ENCODE measurements around the gene MYRF. TPM values are rescaled to one million over a fixed set of nuclear protein-coding genes. Genes with fewer than 3 reads are reported as not detected.

MYRF gene
- total RNA-seq, 1 donor from 2014 or later, result not detected

DNA sequence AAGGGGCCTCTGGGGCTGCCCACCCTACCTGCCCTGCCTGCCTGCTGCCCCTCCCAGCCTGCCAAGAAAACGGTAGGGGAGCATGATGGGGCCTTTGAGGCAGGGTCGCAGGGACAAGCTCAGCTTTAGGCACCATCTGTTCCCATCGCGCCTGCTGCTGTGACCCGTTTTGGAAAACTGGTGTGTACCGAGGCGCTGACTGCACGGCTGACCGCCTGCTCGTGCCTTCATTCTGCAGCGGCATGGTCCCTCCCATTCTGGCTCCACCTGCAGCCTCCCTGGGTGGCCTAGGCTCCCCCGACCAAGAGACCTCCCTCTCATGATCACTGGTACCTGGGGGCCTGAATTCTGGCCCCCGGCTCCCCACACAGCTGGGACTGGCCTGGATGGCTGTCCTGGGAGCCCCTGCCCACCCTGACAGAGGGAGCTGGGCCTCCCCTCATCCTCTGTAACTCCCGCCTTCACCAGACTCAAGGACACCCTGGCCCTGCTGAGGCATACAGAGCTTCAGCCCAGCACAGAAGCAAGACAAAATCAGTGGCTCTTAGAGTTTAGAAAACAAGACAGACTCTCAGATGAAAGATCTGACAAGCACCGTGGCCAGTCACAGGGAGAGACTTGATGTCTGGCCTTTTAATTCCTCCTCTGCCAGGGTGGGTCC, 6.5 kb upstream of the MYRF start:
- Histone ChIP-seq H3K4me3 (ENCODE audit: low read length in 3 of 3) (no peak overlapping the region), H3K27me3 (ENCODE audit: control insufficient read depth in 3 of 3, insufficient read depth in 3 of 3, low read length in 3 of 3) (peaks cover 0 to 4% (median 0%) of the 10 kb centered on the region in 3 donors), H3K27ac (ENCODE audit: low read depth, low read length) (no peak overlapping the region), H3K9ac (ENCODE audit: low read depth in 1 of 3, low read length in 3 of 3) (no peak overlapping the region), H3K36me3 (ENCODE audit: control insufficient read depth in 3 of 3, insufficient read depth in 3 of 3, low read length in 3 of 3) (peaks cover 0 to 10% (median 7%) of the 10 kb centered on the region in 3 donors), H3K4me1 (ENCODE audit: control insufficient read depth in 3 of 3, insufficient read depth in 3 of 3, low read length in 3 of 3) (peaks cover 5 to 6% (median 5%) of the 10 kb centered on the region in 3 donors), H3K9me3 (ENCODE audit: control insufficient read depth in 3 of 3, low read length in 3 of 3) (no peaks in the 10 kb centered on the region)

DNA sequence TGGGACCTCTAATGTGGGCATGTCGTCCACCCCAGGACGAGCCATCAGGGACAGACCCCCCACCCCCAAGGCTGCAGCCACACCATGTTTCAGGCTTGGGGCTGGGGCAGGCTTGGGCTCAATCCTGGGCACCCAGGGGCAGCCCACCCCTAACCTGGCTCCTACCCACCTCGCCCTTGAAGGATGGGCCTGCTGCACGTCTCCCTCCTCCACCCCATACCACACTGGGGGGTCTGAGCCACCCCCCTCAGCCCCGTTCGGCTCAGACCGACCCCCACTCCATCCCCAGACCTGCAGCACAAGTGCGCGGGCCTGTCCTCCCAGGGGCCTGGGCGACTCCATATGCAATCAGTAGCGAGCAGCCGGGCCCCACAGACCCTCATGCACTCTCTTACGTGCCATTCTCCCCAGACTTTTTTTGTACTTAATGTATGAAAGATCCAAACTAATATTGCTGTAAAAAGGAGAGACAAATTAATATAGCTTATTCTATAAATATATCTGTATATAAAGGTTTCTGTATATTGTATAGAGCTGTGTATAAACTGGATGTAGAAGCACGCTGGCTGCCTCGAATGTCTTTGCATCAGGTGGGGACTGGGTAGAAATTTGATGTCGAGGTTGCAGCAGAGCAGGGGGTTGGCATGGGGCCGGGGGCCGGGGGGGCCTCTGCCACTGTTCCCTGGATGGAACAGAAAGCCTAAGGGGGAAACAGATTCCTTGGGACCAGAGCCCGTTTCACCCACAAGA, 5.8 kb upstream of the MYRF start:
- Histone ChIP-seq H3K9me3 (ENCODE audit: control insufficient read depth in 3 of 3, low read length in 3 of 3) (no peaks in the 10 kb centered on the region), H3K4me3 (ENCODE audit: low read length in 3 of 3) (no peak overlapping the region), H3K9ac (ENCODE audit: low read depth in 1 of 3, low read length in 3 of 3) (no peak overlapping the region), H3K27ac (ENCODE audit: low read depth, low read length) (no peak overlapping the region), H3K27me3 (ENCODE audit: control insufficient read depth in 3 of 3, insufficient read depth in 3 of 3, low read length in 3 of 3) (peaks cover 0 to 5% (median 0%) of the 10 kb centered on the region in 3 donors), H3K36me3 (ENCODE audit: control insufficient read depth in 3 of 3, insufficient read depth in 3 of 3, low read length in 3 of 3) (peaks cover 0 to 5% (median 3%) of the 10 kb centered on the region in 3 donors), H3K4me1 (ENCODE audit: control insufficient read depth in 3 of 3, insufficient read depth in 3 of 3, low read length in 3 of 3) (peaks cover 5 to 6% (median 5%) of the 10 kb centered on the region in 3 donors)

DNA sequence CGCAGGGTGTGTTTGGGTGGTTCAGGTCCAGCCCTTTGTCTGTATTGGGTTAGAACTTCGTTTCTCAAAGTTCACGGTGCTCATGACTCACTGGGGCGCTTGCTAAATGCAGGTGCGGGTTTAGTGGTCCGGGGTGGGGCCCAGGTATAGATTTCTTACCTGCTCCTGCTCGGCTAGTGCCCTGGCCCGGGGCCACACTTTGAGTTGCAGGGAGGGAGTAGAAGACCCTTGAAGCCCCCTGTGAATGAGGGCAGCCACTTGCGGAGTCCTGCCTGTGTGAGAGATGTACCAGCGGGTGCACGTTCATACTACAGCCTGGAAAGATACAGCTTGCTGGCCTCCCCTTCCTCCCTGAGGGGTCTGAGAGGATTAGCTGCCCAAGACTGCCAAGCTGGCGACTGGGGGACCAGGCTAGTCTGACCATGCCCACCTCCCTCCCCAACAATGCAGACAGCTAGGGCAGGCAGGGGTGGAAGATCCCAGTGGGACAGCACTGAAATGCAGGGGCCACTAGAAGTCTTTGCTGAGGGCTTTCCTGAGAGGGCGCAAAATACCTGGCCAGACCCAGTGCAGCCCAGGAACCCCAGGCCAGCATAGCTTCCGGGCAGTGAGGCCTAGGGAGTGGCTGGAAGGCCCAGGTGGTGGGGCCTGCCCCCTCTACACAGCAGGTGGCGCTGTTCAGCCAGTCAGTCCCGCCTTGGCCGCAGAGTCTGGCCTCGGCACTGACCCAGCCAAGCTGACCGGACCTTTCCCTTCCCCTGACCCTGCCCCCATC, 5.1 kb upstream of the MYRF start:
- Histone ChIP-seq H3K4me3 (ENCODE audit: low read length in 3 of 3) (no peak overlapping the region), H3K27me3 (ENCODE audit: control insufficient read depth in 3 of 3, insufficient read depth in 3 of 3, low read length in 3 of 3) (peaks cover 3 to 9% (median 4%) of the 10 kb centered on the region in 3 donors), H3K27ac (ENCODE audit: low read depth, low read length) (no peak overlapping the region), H3K9me3 (ENCODE audit: control insufficient read depth in 3 of 3, low read length in 3 of 3) (no peaks in the 10 kb centered on the region), H3K4me1 (ENCODE audit: control insufficient read depth in 3 of 3, insufficient read depth in 3 of 3, low read length in 3 of 3) (peaks cover 5 to 11% (median 5%) of the 10 kb centered on the region in 3 donors), H3K36me3 (ENCODE audit: control insufficient read depth in 3 of 3, insufficient read depth in 3 of 3, low read length in 3 of 3) (peaks cover 0 to under 1% (median 0%) of the 10 kb centered on the region in 3 donors), H3K9ac (ENCODE audit: low read depth in 1 of 3, low read length in 3 of 3) (peak overlapping the region in 1 of 3 donors; percentile 45)

DNA sequence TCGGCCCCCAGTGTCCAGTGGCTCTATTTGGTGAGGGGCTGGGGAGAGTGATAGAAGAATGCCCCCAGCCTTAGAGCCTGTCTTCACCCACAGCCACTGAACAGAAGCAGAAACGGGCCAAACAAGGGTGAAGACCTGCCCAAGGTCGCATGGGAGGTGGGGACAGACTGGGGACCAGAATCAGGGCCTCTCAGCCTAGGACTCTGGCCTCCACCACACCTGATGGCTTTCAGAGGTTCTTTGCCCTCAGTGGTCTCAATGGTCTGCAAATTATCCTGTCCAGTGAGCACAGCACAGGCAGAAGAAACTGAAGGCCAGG, 4.5 kb upstream of the MYRF start:
- Histone ChIP-seq H3K9me3 (ENCODE audit: control insufficient read depth in 3 of 3, low read length in 3 of 3) (no peaks in the 10 kb centered on the region), H3K4me3 (ENCODE audit: low read length in 3 of 3) (no peak overlapping the region), H3K9ac (ENCODE audit: low read depth in 1 of 3, low read length in 3 of 3) (peak overlapping the region in 1 of 3 donors; percentile 45), H3K27ac (ENCODE audit: low read depth, low read length) (no peak overlapping the region), H3K27me3 (ENCODE audit: control insufficient read depth in 3 of 3, insufficient read depth in 3 of 3, low read length in 3 of 3) (peaks cover 5 to 13% (median 7%) of the 10 kb centered on the region in 3 donors), H3K4me1 (ENCODE audit: control insufficient read depth in 3 of 3, insufficient read depth in 3 of 3, low read length in 3 of 3) (peaks cover 5 to 11% (median 8%) of the 10 kb centered on the region in 3 donors), H3K36me3 (ENCODE audit: control insufficient read depth in 3 of 3, insufficient read depth in 3 of 3, low read length in 3 of 3) (no peaks in the 10 kb centered on the region)

DNA sequence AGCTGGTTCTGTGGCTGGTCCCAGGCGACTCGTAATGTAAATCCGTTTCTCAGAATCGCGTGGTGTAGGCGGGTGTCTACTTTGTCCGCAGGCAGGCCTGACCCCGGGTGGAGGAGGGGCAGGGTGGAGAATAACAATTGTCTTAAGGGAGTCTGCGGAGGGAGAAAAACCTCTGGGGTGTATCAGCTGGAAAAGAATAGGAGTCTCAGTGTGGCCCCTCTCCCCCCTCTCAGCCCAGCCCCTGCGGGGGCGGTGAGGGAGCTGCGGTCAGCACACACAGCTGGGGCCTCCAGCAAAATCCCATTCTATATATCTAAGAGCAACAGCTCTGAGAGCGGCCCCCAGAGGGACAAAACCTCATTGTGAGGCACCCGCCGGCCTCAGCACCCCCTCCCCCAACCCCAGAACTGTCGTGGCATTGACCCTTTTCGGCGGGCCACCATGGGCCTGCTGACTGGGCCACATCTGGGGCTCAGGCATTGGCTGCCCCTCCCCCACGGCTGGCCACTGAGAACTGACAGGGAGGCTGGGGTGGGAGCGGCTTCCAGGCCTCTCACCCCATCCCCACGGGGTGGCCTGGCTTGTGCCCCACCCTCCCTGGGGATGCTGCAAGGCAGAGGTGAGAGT, 2.7 kb upstream of the MYRF start:
- Histone ChIP-seq H3K27me3 (ENCODE audit: control insufficient read depth in 3 of 3, insufficient read depth in 3 of 3, low read length in 3 of 3) (peaks cover 8 to 22% (median 11%) of the 10 kb centered on the region in 3 donors), H3K36me3 (ENCODE audit: control insufficient read depth in 3 of 3, insufficient read depth in 3 of 3, low read length in 3 of 3) (no peaks in the 10 kb centered on the region), H3K9me3 (ENCODE audit: control insufficient read depth in 3 of 3, low read length in 3 of 3) (no peaks in the 10 kb centered on the region), H3K27ac (ENCODE audit: low read depth, low read length) (no peak overlapping the region), H3K4me3 (ENCODE audit: low read length in 3 of 3) (no peak overlapping the region), H3K4me1 (ENCODE audit: control insufficient read depth in 3 of 3, insufficient read depth in 3 of 3, low read length in 3 of 3) (peaks cover 5 to 11% (median 8%) of the 10 kb centered on the region in 3 donors), H3K9ac (ENCODE audit: low read depth in 1 of 3, low read length in 3 of 3) (no peak overlapping the region)

DNA sequence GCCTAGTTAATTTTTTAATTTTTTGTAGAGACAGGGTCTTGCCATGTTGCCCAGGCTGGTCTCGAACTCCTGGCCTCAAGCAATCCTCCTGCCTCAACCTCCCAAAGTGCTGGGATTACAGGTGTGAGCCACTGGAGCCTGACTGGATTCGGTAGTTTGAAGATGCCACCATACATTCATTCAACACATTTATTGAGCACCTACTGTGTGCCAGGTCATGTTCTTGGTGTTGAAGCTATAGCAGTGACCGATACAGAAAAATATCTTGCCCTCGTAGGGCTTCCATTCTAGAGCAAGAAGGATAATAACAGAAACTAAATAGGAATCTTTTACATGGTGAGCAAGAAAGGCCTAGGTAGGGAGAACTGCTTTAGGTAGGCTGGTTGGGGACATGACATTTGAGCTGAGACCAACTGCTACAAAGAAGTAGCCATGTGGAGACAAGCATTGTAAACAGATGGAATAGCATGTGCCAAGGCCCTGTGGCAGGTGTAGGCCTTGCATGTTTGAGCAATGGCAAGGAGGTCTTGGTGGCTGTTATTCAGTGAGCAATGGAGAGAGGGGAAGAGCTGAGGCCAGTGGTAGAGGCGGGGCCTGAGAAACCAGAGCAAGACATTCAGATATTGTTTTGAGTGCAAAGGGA, 1.7 kb upstream of the MYRF start:
- peaks cover 5 to 11% (median 8%) of the 10 kb centered on the region in 3 donors for H3K4me1 ChIP-seq (ENCODE audit: control insufficient read depth in 3 of 3, insufficient read depth in 3 of 3, low read length in 3 of 3)

DNA sequence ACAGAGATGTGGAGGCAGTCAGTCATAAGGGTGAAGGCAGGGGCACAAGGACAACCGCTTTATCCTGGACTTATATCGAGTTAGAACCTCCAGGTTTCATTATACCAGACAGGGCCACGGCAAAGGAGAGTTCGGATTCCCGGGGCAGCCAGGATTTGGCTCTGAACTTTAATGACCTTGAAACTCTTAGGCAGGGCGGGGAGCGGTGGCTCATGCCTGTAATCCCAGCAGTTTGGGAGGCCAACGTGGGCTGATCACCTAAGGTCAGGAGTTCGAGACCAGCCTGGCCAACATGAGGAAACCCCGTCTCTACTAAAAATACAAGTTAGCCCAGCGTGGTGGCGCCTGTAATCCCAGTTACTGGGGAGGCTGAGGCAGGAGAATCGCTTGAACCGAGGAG, 1.1 kb upstream of the MYRF start:
- Histone ChIP-seq H3K27ac (ENCODE audit: low read depth, low read length) (no peak overlapping the region), H3K4me1 (ENCODE audit: control insufficient read depth in 3 of 3, insufficient read depth in 3 of 3, low read length in 3 of 3) (peaks cover 5 to 11% (median 8%) of the 10 kb centered on the region in 3 donors), H3K9me3 (ENCODE audit: control insufficient read depth in 3 of 3, low read length in 3 of 3) (no peaks in the 10 kb centered on the region), H3K9ac (ENCODE audit: low read depth in 1 of 3, low read length in 3 of 3) (no peak overlapping the region), H3K4me3 (ENCODE audit: low read length in 3 of 3) (no peak overlapping the region), H3K27me3 (ENCODE audit: control insufficient read depth in 3 of 3, insufficient read depth in 3 of 3, low read length in 3 of 3) (peaks cover 8 to 22% (median 11%) of the 10 kb centered on the region in 3 donors), H3K36me3 (ENCODE audit: control insufficient read depth in 3 of 3, insufficient read depth in 3 of 3, low read length in 3 of 3) (no peaks in the 10 kb centered on the region)

More for the DNA sequence above, 1.7 kb upstream of the MYRF start:
- no peaks in the 10 kb centered on the region for H3K36me3 ChIP-seq (ENCODE audit: control insufficient read depth in 3 of 3, insufficient read depth in 3 of 3, low read length in 3 of 3)
- no peaks in the 10 kb centered on the region for H3K9me3 ChIP-seq (ENCODE audit: control insufficient read depth in 3 of 3, low read length in 3 of 3)
- H3K4me3 ChIP-seq (ENCODE audit: low read length in 3 of 3), result no peak overlapping the region
- H3K27me3 ChIP-seq (ENCODE audit: control insufficient read depth in 3 of 3, insufficient read depth in 3 of 3, low read length in 3 of 3), result peaks cover 8 to 22% (median 11%) of the 10 kb centered on the region in 3 donors
- no peak overlapping the region for H3K27ac ChIP-seq (ENCODE audit: low read depth, low read length)
- no peak overlapping the region for H3K9ac ChIP-seq (ENCODE audit: low read depth in 1 of 3, low read length in 3 of 3)

DNA sequence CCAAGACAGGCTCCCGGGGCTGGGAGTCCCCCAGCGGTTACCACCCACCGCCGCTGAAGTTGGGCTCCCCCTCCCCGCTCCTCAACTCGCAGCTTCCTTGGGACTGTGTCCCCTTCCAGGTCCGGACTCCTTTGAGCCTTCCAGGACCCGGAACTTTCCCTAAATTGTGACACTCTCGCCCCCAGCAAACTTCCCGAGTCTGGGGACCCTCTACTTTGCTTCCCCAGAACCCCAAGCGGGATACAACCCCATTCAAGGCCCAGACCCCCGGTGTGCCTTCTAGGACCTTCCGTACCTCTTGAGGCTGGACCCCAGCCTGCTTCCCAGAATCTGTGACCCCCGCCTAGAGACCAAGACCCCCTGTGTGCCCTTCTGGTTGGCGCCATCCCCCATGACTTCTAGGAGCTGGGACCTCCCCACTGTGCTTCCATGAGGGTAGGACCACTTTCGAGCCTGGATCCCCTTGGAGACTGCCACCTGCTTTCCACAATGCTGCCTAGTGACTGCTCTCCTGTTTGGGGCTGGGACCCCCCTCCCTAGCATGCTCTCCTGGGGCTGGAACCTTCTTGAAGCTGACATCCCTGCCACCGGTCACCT, 587 bp downstream of the MYRF start:
- Histone ChIP-seq H3K27me3 (ENCODE audit: control insufficient read depth in 3 of 3, insufficient read depth in 3 of 3, low read length in 3 of 3) (peaks cover 8 to 22% (median 11%) of the 10 kb centered on the region in 3 donors), H3K27ac (ENCODE audit: low read depth, low read length) (no peak overlapping the region), H3K4me1 (ENCODE audit: control insufficient read depth in 3 of 3, insufficient read depth in 3 of 3, low read length in 3 of 3) (peaks cover 2 to 8% (median 4%) of the 10 kb centered on the region in 3 donors), H3K36me3 (ENCODE audit: control insufficient read depth in 3 of 3, insufficient read depth in 3 of 3, low read length in 3 of 3) (no peaks in the 10 kb centered on the region), H3K4me3 (ENCODE audit: low read length in 3 of 3) (peak overlapping the region in 1 of 3 donors; percentile 27), H3K9me3 (ENCODE audit: control insufficient read depth in 3 of 3, low read length in 3 of 3) (no peaks in the 10 kb centered on the region), H3K9ac (ENCODE audit: low read depth in 1 of 3, low read length in 3 of 3) (peak overlapping the region in 2 of 3 donors; percentile 23 to 25)

DNA sequence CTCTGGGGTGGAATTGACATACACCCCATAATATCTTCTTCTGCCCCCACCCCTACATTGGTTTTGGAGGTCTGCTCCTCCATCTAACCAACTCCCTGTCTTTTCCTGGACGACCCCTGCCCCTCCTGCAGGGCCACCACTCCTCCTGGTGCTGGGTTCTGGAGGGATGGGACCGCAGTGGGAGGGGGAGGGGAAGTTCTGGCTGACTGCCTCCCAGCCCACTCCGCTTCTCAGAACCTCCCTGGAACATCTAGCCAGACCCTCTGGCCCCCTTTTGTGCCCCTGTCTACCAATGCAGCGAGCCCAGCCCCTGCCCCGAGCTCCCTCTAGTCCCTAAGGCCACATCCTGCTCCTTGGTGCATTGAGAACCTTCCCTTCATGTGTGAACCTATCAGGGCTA, 1.2 kb downstream of the MYRF start:
- Histone ChIP-seq H3K4me1 (ENCODE audit: control insufficient read depth in 3 of 3, insufficient read depth in 3 of 3, low read length in 3 of 3) (peaks cover 0 to 5% (median 3%) of the 10 kb centered on the region in 3 donors), H3K27ac (ENCODE audit: low read depth, low read length) (no peak overlapping the region), H3K36me3 (ENCODE audit: control insufficient read depth in 3 of 3, insufficient read depth in 3 of 3, low read length in 3 of 3) (no peaks in the 10 kb centered on the region), H3K9me3 (ENCODE audit: control insufficient read depth in 3 of 3, low read length in 3 of 3) (no peaks in the 10 kb centered on the region), H3K9ac (ENCODE audit: low read depth in 1 of 3, low read length in 3 of 3) (no peak overlapping the region), H3K4me3 (ENCODE audit: low read length in 3 of 3) (no peak overlapping the region), H3K27me3 (ENCODE audit: control insufficient read depth in 3 of 3, insufficient read depth in 3 of 3, low read length in 3 of 3) (peaks cover 10 to 21% (median 11%) of the 10 kb centered on the region in 3 donors)
